GM12878 (cell line): ENCODE measurements around the gene SYNDIG1. TPM values are rescaled to one million over a fixed set of nuclear protein-coding genes. Genes with fewer than 3 reads are reported as not detected.

Source experiments
- ATAC-seq: fragments of 200-7000 bp; cut with Tn5 transposase; 3 replicates; pipeline ENCODE4 v1.9.1; 2020; ENCODE audit warnings: mild to moderate bottlenecking, moderate library complexity
- BruUV-seq: library from RNA; stranded (reverse); fragments of 400-500 nt; replicated peaks from 2 replicates; lab custom pipeline; 2021; lab: Mats Ljungman, UMichigan
- CTCF ChIA-PET: fragments of 300-600 bp; sonication (Branson Sonifier 250); formaldehyde crosslinking; extraction: SDS; loops from one replicate; lab custom pipeline; 2021; ENCODE audit warnings: inconsistent platforms; lab: Yijun Ruan, JAX
- POLR2A ChIA-PET: fragments of 350-600 bp; formaldehyde crosslinking; extraction: SDS; loops from one replicate; lab custom pipeline; 2021; ENCODE audit warnings: inconsistent platforms; lab: Charles Lee
- RAD21 ChIA-PET: fragments of 300-600 bp; sonication (Branson Sonifier 250); formaldehyde crosslinking; loops from one replicate; lab custom pipeline; 2023; ENCODE audit warnings: antibody characterized with exemption; ENCODE audit not compliant: unreplicated experiment; lab: Charles Lee
- SMC1A ChIA-PET: fragments of 300-600 bp; sonication (Branson Sonifier 250); formaldehyde crosslinking; loops from one replicate; lab custom pipeline; 2023; ENCODE audit not compliant: unreplicated experiment, uncharacterized antibody; lab: Charles Lee
- DNase-seq: peaks from one replicate; pipeline ENCODE4 v3.0.0-alpha.2; 2011; ENCODE audit warnings: low read depth, low spot score
- FAIRE-seq: peaks from 3 replicates; lab custom pipeline; 2011; peaks lifted over from hg19 to GRCh38; lab: Jason Lieb, UNC
- H2AFZ ChIP-seq: 2 replicates; pipeline ENCODE4 v1.6.0; 2011; ENCODE audit warnings: low read depth, low read length, control low read depth; ENCODE audit not compliant: control insufficient read depth
- H3K27ac ChIP-seq: 2 replicates; pipeline ENCODE4 v1.5.1; 2011; ENCODE audit warnings: control low read depth; ENCODE audit not compliant: control insufficient read depth, insufficient read depth
- H3K27me3 ChIP-seq, 2 experiments: replicated peaks in 1 of 2; 2 replicates each; pipeline versions ENCODE4 v1.6.0 to v1.6.1; 2011; ENCODE audit warnings: low read length in 1 of 2; ENCODE audit not compliant: control insufficient read depth in 2 of 2, insufficient read depth in 2 of 2
- H3K36me3 ChIP-seq, 2 experiments: 2 replicates each; pipeline ENCODE4 v1.5.1; 2011; ENCODE audit warnings: low read length in 1 of 2; ENCODE audit not compliant: control insufficient read depth in 2 of 2, insufficient read depth in 2 of 2
- H3K4me1 ChIP-seq: 2 replicates; pipeline ENCODE4 v1.6.1; 2011; ENCODE audit warnings: mild to moderate bottlenecking, low read length, moderate library complexity, mixed read lengths; ENCODE audit not compliant: control insufficient read depth, insufficient read depth
- H3K4me2 ChIP-seq: 2 replicates; pipeline ENCODE4 v1.6.0; 2011; ENCODE audit warnings: control low read depth; ENCODE audit not compliant: control insufficient read depth, insufficient read depth
- H3K4me3 ChIP-seq: fragments of 200-600 bp; sonication (generic); 2 replicates; pipeline ENCODE4 v1.5.1; 2016
- H3K79me2 ChIP-seq: 2 replicates; pipeline ENCODE4 v1.6.0; 2011; ENCODE audit warnings: low read length; ENCODE audit not compliant: control insufficient read depth, insufficient read depth
- H3K9ac ChIP-seq: 2 replicates; pipeline ENCODE4 v1.8.0; 2011; ENCODE audit warnings: low read length, control low read depth, mixed read lengths; ENCODE audit not compliant: control insufficient read depth, insufficient read depth
- H3K9me3 ChIP-seq: replicated peaks from 3 replicates; pipeline ENCODE4 v1.5.1; 2011; ENCODE audit warnings: mild to moderate bottlenecking, low read length; ENCODE audit not compliant: control insufficient read depth, insufficient read depth
- H4K20me1 ChIP-seq: 2 replicates; pipeline ENCODE4 v1.6.0; 2011; ENCODE audit not compliant: control insufficient read depth, insufficient read depth
- KLF5 ChIP-seq: fragments of 450-650 bp; IDR thresholded peaks from 2 replicates; pipeline ENCODE4 v1.6.1; 2014; ENCODE audit warnings: mild to moderate bottlenecking; ENCODE audit not compliant: partially characterized antibody
- PAX8 ChIP-seq: fragments of 450-650 bp; IDR thresholded peaks from 2 replicates; pipeline ENCODE4 v1.6.1; 2017; ENCODE audit warnings: mild to moderate bottlenecking, moderate library complexity
- ZZZ3 ChIP-seq: IDR thresholded peaks from 2 replicates; pipeline ENCODE4 v1.6.1; 2011; ENCODE audit warnings: low read depth; ENCODE audit not compliant: control insufficient read depth, insufficient read length
- WGBS: methylation state at CpG from one replicate; pipeline ENCODE4 v1.1.6; 2016; ENCODE audit warnings: low lambda C conversion rate; ENCODE audit not compliant: insufficient replicate concordance, insufficient coverage; ENCODE audit errors: missing lambda C conversion rate; 5-methylcytosine and 5-hydroxymethylcytosine counted together
- in situ Hi-C: fragments of 300-500 bp; cut with MboI; formaldehyde crosslinking; loops from 9 replicates; pipeline ENCODE4 v1.14.3; 2018; ENCODE audit warnings: mixed read lengths
- intact Hi-C: fragments of 100-400 bp; cut with micrococcal nuclease; formaldehyde crosslinking; loops from one replicate; pipeline ENCODE4 v1.14.2; 2022; ENCODE audit not compliant: unreplicated experiment
- polyA plus RNA-seq, 11 experiments: library from polyadenylated mRNA; depleted of rRNA in 4 of 11; unstranded in 6 of 11; stranded (reverse) in 5 of 11; fragments of >200 nt; fragmentation: Nextera tagmentation in 4 of 11; fragmentation: Illumina TruSeq in 1 of 11; extraction: Ambion mirVana in 4 of 11; extraction: Trizol in 1 of 11; gene quantifications; 1 replicate in 1 of 11; 2 replicates in 10 of 11; pipeline versions ENCODE4 v1.2.1 to v1.2.3, GENCODE V29; 2011 to 2016; ENCODE audit warnings: inconsistent platforms in 2 of 11, missing spikeins in 2 of 11, low read depth in 1 of 11
- total RNA-seq, 4 experiments: library from RNA; depleted of rRNA in 3 of 4; stranded (reverse); fragments of >200 nt in 3 of 4; fragmentation: Illumina TruSeq in 1 of 4; extraction: Trizol in 1 of 4; gene quantifications; 2 replicates each; pipeline versions ENCODE4 v1.2.1 to v1.2.3, GENCODE V29; 2013 to 2021
- TF ChIP-seq, protein P1 (sequence below): IDR thresholded peaks from 2 replicates; pipeline ENCODE4 v1.6.1; 2011; ENCODE audit warnings: mild to moderate bottlenecking, low read depth, low read length, moderate library complexity; ENCODE audit not compliant: insufficient replicate concordance

Gene SYNDIG1
- total and polyA plus RNA-seq, 10 of the 15 experiments (the other 5 are each of a cell fraction or from before 2014, with no cell fraction given), result not detected

DNA sequence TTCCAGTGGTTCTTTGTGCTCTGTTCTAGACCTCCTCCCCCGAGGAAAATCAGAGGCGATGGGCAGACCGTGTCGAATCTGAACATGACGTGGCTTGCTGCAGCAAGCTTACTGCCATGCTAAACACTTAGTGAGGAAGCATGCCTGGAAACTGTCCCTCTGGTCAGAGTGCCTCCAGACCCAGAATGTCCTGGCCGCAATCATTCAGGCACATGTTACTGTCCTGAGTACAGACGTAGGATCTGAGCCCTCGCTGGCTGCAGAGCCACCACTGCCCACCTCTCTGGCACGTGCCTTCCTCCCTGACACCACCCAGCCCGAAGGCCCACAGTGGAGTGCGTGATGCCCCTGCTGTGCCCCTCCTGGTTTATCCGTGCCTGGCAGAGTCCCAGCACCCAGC lies 163.6 kb downstream of the SYNDIG1 start:
- CTCF ChIA-PET, result no interaction called here
- RAD21 ChIA-PET, result no interaction called here
- DNase-seq (no peak), FAIRE-seq (no peak), ATAC-seq (no peak)
- no peaks in the 10 kb centered on the region for H4K20me1 ChIP-seq
- H3K79me2 ChIP-seq, result no peaks in the 10 kb centered on the region
- H3K9ac ChIP-seq, result no peak overlapping the region
- in situ Hi-C loops (no loop called here), intact Hi-C loops (no loop called here)
- H2AFZ ChIP-seq, result no peak overlapping the region
- no peak overlapping the region for H3K27ac ChIP-seq
- no peak overlapping the region for H3K4me3 ChIP-seq
- TF ChIP-seq PAX8 (no peak), KLF5 (no peak)
- H3K36me3 ChIP-seq, result no peaks in the 10 kb centered on the region
- no peaks in the 10 kb centered on the region for H3K4me1 ChIP-seq
- peaks cover 0 to 4% of the 10 kb centered on the region in 2 experiments; a peak in 3 of 4 replicates for H3K27me3 ChIP-seq
- WGBS, result 39% methylated on average over 12 of the region's 12 CpGs
- H3K9me3 ChIP-seq, result no peaks in the 10 kb centered on the region
- H3K4me2 ChIP-seq, result no peak overlapping the region
- no TSS peak for BruUV-seq
- POLR2A ChIA-PET, result no interaction called here
- SMC1A ChIA-PET, result no interaction called here

DNA sequence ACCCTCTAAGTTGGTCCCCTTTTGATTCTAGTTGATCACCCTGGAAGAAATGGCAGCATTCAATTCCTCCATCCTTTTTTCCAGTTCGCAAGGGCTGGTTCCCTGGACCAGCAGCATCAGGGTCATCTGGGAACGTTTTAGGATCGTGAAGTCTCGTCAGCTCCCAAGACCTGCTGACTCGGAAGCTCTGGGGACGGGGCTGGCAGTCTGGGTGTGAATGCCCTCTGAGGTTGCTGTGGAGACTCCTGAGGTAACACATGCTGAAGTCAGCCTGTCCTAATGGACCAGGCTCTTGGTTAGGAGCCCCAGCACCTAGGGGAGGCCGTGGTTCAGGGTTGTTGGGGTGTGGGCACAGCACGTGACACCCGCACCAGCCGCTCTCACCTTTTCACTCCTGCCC lies 164.1 kb downstream of the SYNDIG1 start:
- H3K4me3 ChIP-seq, result no peak overlapping the region
- no peaks in the 10 kb centered on the region for H3K9me3 ChIP-seq
- H3K27ac ChIP-seq, result no peak overlapping the region
- ChIA-PET RAD21 (no interaction called here), CTCF (no interaction called here)
- no peaks in the 10 kb centered on the region for H4K20me1 ChIP-seq
- 51% methylated on average over 10 of the region's 10 CpGs for WGBS
- no peak overlapping the region for H3K9ac ChIP-seq
- H3K4me2 ChIP-seq, result no peak overlapping the region
- peaks cover 0 to 4% of the 10 kb centered on the region in 2 experiments; a peak in 3 of 4 replicates for H3K27me3 ChIP-seq
- no peak for DNase-seq
- BruUV-seq, result no TSS peak
- no peak overlapping the region for H2AFZ ChIP-seq
- in situ Hi-C loops, result no loop called here
- no peak for TF ChIP-seq ZZZ3
- TF ChIP-seq, protein P1, sequence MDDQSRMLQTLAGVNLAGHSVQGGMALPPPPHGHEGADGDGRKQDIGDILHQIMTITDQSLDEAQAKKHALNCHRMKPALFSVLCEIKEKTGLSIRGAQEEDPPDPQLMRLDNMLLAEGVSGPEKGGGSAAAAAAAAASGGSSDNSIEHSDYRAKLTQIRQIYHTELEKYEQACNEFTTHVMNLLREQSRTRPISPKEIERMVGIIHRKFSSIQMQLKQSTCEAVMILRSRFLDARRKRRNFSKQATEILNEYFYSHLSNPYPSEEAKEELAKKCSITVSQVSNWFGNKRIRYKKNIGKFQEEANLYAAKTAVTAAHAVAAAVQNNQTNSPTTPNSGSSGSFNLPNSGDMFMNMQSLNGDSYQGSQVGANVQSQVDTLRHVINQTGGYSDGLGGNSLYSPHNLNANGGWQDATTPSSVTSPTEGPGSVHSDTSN, result no peak
- TF ChIP-seq, all 136 proteins: peak for 0
- FAIRE-seq, result no peak
- SMC1A ChIA-PET, result no interaction called here
- no peaks in the 10 kb centered on the region for H3K4me1 ChIP-seq
- no peak for ATAC-seq
- H3K79me2 ChIP-seq, result no peaks in the 10 kb centered on the region
- H3K36me3 ChIP-seq, result no peaks in the 10 kb centered on the region
- intact Hi-C loops, result no loop called here
- POLR2A ChIA-PET, result no interaction called here
